GM12878 (cell line): Measurements from ENCODE around the gene DYNC1LI1. TPM values are rescaled to one million over a fixed set of nuclear protein-coding genes. Genes with fewer than 3 reads are reported as not detected.

Experiments used
- ATAC-seq: fragments of 200-7000 bp; cut with Tn5 transposase; 3 replicates; pipeline ENCODE4 v1.9.1; 2020; ENCODE audit warnings: mild to moderate bottlenecking, moderate library complexity
- BruUV-seq: library from RNA; stranded (reverse); fragments of 400-500 nt; replicated peaks from 2 replicates; lab custom pipeline; 2021; lab: Mats Ljungman, UMichigan
- CTCF ChIA-PET: fragments of 300-600 bp; sonication (Branson Sonifier 250); formaldehyde crosslinking; extraction: SDS; loops from one replicate; lab custom pipeline; 2021; ENCODE audit warnings: inconsistent platforms; lab: Yijun Ruan, JAX
- POLR2A ChIA-PET: fragments of 350-600 bp; formaldehyde crosslinking; extraction: SDS; loops from one replicate; lab custom pipeline; 2021; ENCODE audit warnings: inconsistent platforms; lab: Charles Lee
- RAD21 ChIA-PET: fragments of 300-600 bp; sonication (Branson Sonifier 250); formaldehyde crosslinking; loops from one replicate; lab custom pipeline; 2023; ENCODE audit warnings: antibody characterized with exemption; ENCODE audit not compliant: unreplicated experiment; lab: Charles Lee
- SMC1A ChIA-PET: fragments of 300-600 bp; sonication (Branson Sonifier 250); formaldehyde crosslinking; loops from one replicate; lab custom pipeline; 2023; ENCODE audit not compliant: unreplicated experiment, uncharacterized antibody; lab: Charles Lee
- DNase-seq: peaks from one replicate; pipeline ENCODE4 v3.0.0-alpha.2; 2011; ENCODE audit warnings: low read depth, low spot score
- FAIRE-seq: peaks from 3 replicates; lab custom pipeline; 2011; peaks lifted over from hg19 to GRCh38; lab: Jason Lieb, UNC
- H2AFZ ChIP-seq: 2 replicates; pipeline ENCODE4 v1.6.0; 2011; ENCODE audit warnings: low read depth, low read length, control low read depth; ENCODE audit not compliant: control insufficient read depth
- H3K27ac ChIP-seq: 2 replicates; pipeline ENCODE4 v1.5.1; 2011; ENCODE audit warnings: control low read depth; ENCODE audit not compliant: control insufficient read depth, insufficient read depth
- H3K27me3 ChIP-seq, 2 experiments: replicated peaks in 1 of 2; 2 replicates each; pipeline versions ENCODE4 v1.6.0 to v1.6.1; 2011; ENCODE audit warnings: low read length in 1 of 2; ENCODE audit not compliant: control insufficient read depth in 2 of 2, insufficient read depth in 2 of 2
- H3K36me3 ChIP-seq, 2 experiments: 2 replicates each; pipeline ENCODE4 v1.5.1; 2011; ENCODE audit warnings: low read length in 1 of 2; ENCODE audit not compliant: control insufficient read depth in 2 of 2, insufficient read depth in 2 of 2
- H3K4me1 ChIP-seq: 2 replicates; pipeline ENCODE4 v1.6.1; 2011; ENCODE audit warnings: mild to moderate bottlenecking, low read length, moderate library complexity, mixed read lengths; ENCODE audit not compliant: control insufficient read depth, insufficient read depth
- H3K4me2 ChIP-seq: 2 replicates; pipeline ENCODE4 v1.6.0; 2011; ENCODE audit warnings: control low read depth; ENCODE audit not compliant: control insufficient read depth, insufficient read depth
- H3K4me3 ChIP-seq: fragments of 200-600 bp; sonication (generic); 2 replicates; pipeline ENCODE4 v1.5.1; 2016
- H3K79me2 ChIP-seq: 2 replicates; pipeline ENCODE4 v1.6.0; 2011; ENCODE audit warnings: low read length; ENCODE audit not compliant: control insufficient read depth, insufficient read depth
- H3K9ac ChIP-seq: 2 replicates; pipeline ENCODE4 v1.8.0; 2011; ENCODE audit warnings: low read length, control low read depth, mixed read lengths; ENCODE audit not compliant: control insufficient read depth, insufficient read depth
- H3K9me3 ChIP-seq: replicated peaks from 3 replicates; pipeline ENCODE4 v1.5.1; 2011; ENCODE audit warnings: mild to moderate bottlenecking, low read length; ENCODE audit not compliant: control insufficient read depth, insufficient read depth
- H4K20me1 ChIP-seq: 2 replicates; pipeline ENCODE4 v1.6.0; 2011; ENCODE audit not compliant: control insufficient read depth, insufficient read depth
- BACH1 ChIP-seq: fragments of 450-650 bp; IDR thresholded peaks from 2 replicates; pipeline ENCODE4 v1.6.1; 2017; ENCODE audit warnings: mild to moderate bottlenecking, borderline replicate concordance
- BHLHE40 ChIP-seq, 2 experiments: fragments of 450-650 bp in 1 of 2; IDR thresholded peaks; 2 replicates each; pipeline ENCODE4 v1.6.1; 2011 to 2017; ENCODE audit warnings: low read depth in 2 of 2, borderline replicate concordance in 1 of 2, improper control_type of control experiment in 1 of 2, low read length in 1 of 2, mild to moderate bottlenecking in 1 of 2
- MLLT1 ChIP-seq: fragments of 450-650 bp; IDR thresholded peaks from 2 replicates; pipeline ENCODE4 v1.6.1; 2016; ENCODE audit warnings: mild to moderate bottlenecking
- SP1 ChIP-seq: IDR thresholded peaks from one replicate; pipeline ENCODE4 v1.6.1; 2011; ENCODE audit warnings: low read depth, low read length
- SREBF1 ChIP-seq: IDR thresholded peaks from 2 replicates; pipeline ENCODE4 v1.6.1; 2012; ENCODE audit warnings: mild to moderate bottlenecking, low read length
- TCF3 ChIP-seq: IDR thresholded peaks from 2 replicates; pipeline ENCODE4 v1.6.1; 2012; ENCODE audit warnings: low read depth, mild to moderate bottlenecking, low read length, borderline replicate concordance; ENCODE audit not compliant: insufficient read depth
- ZBTB40 ChIP-seq: fragments of 450-650 bp; IDR thresholded peaks from 2 replicates; pipeline ENCODE4 v1.6.1; 2016; ENCODE audit warnings: mild to moderate bottlenecking, moderate library complexity, borderline replicate concordance
- ZNF217 ChIP-seq: fragments of 450-650 bp; IDR thresholded peaks from 2 replicates; pipeline ENCODE4 v1.6.1; 2017; ENCODE audit warnings: antibody characterized with exemption, mild to moderate bottlenecking
- ZNF622 ChIP-seq: fragments of 450-650 bp; IDR thresholded peaks from 2 replicates; pipeline ENCODE4 v1.6.1; 2017; ENCODE audit warnings: mild to moderate bottlenecking, inconsistent platforms
- WGBS: methylation state at CpG from one replicate; pipeline ENCODE4 v1.1.6; 2016; ENCODE audit warnings: low lambda C conversion rate; ENCODE audit not compliant: insufficient replicate concordance, insufficient coverage; ENCODE audit errors: missing lambda C conversion rate; 5-methylcytosine and 5-hydroxymethylcytosine counted together
- in situ Hi-C: fragments of 300-500 bp; cut with MboI; formaldehyde crosslinking; loops from 9 replicates; pipeline ENCODE4 v1.14.3; 2018; ENCODE audit warnings: mixed read lengths
- intact Hi-C: fragments of 100-400 bp; cut with micrococcal nuclease; formaldehyde crosslinking; loops from one replicate; pipeline ENCODE4 v1.14.2; 2022; ENCODE audit not compliant: unreplicated experiment
- polyA plus RNA-seq, 11 experiments: library from polyadenylated mRNA; depleted of rRNA in 4 of 11; unstranded in 6 of 11; stranded (reverse) in 5 of 11; fragments of >200 nt; fragmentation: Nextera tagmentation in 4 of 11; fragmentation: Illumina TruSeq in 1 of 11; extraction: Ambion mirVana in 4 of 11; extraction: Trizol in 1 of 11; gene quantifications; 1 replicate in 1 of 11; 2 replicates in 10 of 11; pipeline versions ENCODE4 v1.2.1 to v1.2.3, GENCODE V29; 2011 to 2016; ENCODE audit warnings: inconsistent platforms in 2 of 11, missing spikeins in 2 of 11, low read depth in 1 of 11
- total RNA-seq, 4 experiments: library from RNA; depleted of rRNA in 3 of 4; stranded (reverse); fragments of >200 nt in 3 of 4; fragmentation: Illumina TruSeq in 1 of 4; extraction: Trizol in 1 of 4; gene quantifications; 2 replicates each; pipeline versions ENCODE4 v1.2.1 to v1.2.3, GENCODE V29; 2013 to 2021
- TF ChIP-seq, protein P1 (sequence below): IDR thresholded peaks from 2 replicates; pipeline ENCODE4 v1.6.1; 2011; ENCODE audit warnings: low read depth, low read length, improper control_type of control experiment, borderline replicate concordance
- TF ChIP-seq, protein P2 (sequence below): IDR thresholded peaks from 2 replicates; pipeline ENCODE4 v1.6.1; 2012; ENCODE audit warnings: low read depth, low read length, improper control_type of control experiment
- TF ChIP-seq, protein P3 (sequence below): fragments of 150-350 bp; IDR thresholded peaks from 2 replicates; pipeline ENCODE4 v1.6.1; 2014; ENCODE audit warnings: mild to moderate bottlenecking, low read depth, low read length
- TF ChIP-seq, protein P4 (sequence below): fragments of 450-650 bp; IDR thresholded peaks from 2 replicates; pipeline ENCODE4 v1.6.1; 2017; ENCODE audit warnings: low read depth, mild to moderate bottlenecking, moderate library complexity

The DYNC1LI1 gene
- total and polyA plus RNA-seq, 10 of the 15 experiments (the other 5 are each of a cell fraction or from before 2014, with no cell fraction given), result 11.5 to 51.7 (median 32.0) TPM

DNA sequence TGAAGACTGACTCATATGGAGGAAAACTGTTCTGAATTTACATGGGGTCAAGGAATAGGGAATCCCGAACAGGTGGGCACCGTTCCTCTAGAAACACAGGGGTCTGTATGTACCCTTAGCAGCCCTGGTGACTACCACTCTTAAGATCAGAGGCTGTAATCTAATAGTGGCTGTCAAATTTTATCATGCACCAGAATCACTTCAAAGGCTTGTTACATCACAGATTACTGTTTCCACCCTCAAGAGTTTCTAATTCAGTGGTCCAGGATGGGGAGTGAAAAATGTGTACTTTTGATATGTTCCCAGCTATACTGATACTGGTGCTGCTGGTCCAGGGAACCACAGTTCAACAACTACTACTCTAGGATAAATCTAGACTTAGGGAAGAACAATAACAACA, 27.9 kb downstream of the DYNC1LI1 start:
- no peaks in the 10 kb centered on the region; the same call in 1 of the 2 replicates for H3K4me1 ChIP-seq
- no peak overlapping the region for H3K27ac ChIP-seq
- no peaks in the 10 kb centered on the region for H4K20me1 ChIP-seq
- no peaks in the 10 kb centered on the region for H3K27me3 ChIP-seq
- no peak overlapping the region for H3K9ac ChIP-seq
- H3K9me3 ChIP-seq, result no peaks in the 10 kb centered on the region
- in situ Hi-C loops, result no loop called here
- ChIA-PET POLR2A (interaction anchor here (0.6 kb wide), 1 partner anchor 398 kb away, joined by 3 read pairs; no protein-coding TSS in a partner anchor), RAD21 (no interaction called here), SMC1A (no interaction called here), CTCF (interaction anchor here (1.1 kb wide), 1 partner anchor 589 kb away, joined by 4 read pairs; no protein-coding TSS in a partner anchor)
- H2AFZ ChIP-seq, result no peak overlapping the region
- no peak for ATAC-seq
- no peaks in the 10 kb centered on the region; a peak in 1 of 4 replicates for H3K36me3 ChIP-seq
- 100% methylated on average over 2 of the region's 2 CpGs for WGBS
- TSS peak; percentile 38 for BruUV-seq
- H3K4me2 ChIP-seq, result no peak overlapping the region
- FAIRE-seq, result peak; percentile 61
- intact Hi-C loops, result no loop called here
- H3K79me2 ChIP-seq, result no peaks in the 10 kb centered on the region
- no peak overlapping the region for H3K4me3 ChIP-seq
- DNase-seq, result no peak
- TF ChIP-seq, protein P1, sequence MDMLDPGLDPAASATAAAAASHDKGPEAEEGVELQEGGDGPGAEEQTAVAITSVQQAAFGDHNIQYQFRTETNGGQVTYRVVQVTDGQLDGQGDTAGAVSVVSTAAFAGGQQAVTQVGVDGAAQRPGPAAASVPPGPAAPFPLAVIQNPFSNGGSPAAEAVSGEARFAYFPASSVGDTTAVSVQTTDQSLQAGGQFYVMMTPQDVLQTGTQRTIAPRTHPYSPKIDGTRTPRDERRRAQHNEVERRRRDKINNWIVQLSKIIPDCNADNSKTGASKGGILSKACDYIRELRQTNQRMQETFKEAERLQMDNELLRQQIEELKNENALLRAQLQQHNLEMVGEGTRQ, result no peak
- TF ChIP-seq ZNF622 (no peak), SP1 (no peak), ZNF217 (no peak), TCF3 (no peak), BACH1 (no peak), BHLHE40 (IDR thresholded peaks at IDR 0.05; ENCODE audit: borderline replicate concordance in 1 of 2, low read depth in 2 of 2, low read length in 1 of 2) (no peak), ZBTB40 (no peak), MLLT1 (no peak), SREBF1 (no peak)
- TF ChIP-seq, protein P2, sequence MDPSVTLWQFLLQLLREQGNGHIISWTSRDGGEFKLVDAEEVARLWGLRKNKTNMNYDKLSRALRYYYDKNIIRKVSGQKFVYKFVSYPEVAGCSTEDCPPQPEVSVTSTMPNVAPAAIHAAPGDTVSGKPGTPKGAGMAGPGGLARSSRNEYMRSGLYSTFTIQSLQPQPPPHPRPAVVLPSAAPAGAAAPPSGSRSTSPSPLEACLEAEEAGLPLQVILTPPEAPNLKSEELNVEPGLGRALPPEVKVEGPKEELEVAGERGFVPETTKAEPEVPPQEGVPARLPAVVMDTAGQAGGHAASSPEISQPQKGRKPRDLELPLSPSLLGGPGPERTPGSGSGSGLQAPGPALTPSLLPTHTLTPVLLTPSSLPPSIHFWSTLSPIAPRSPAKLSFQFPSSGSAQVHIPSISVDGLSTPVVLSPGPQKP, result no peak
- TF ChIP-seq, protein P3, sequence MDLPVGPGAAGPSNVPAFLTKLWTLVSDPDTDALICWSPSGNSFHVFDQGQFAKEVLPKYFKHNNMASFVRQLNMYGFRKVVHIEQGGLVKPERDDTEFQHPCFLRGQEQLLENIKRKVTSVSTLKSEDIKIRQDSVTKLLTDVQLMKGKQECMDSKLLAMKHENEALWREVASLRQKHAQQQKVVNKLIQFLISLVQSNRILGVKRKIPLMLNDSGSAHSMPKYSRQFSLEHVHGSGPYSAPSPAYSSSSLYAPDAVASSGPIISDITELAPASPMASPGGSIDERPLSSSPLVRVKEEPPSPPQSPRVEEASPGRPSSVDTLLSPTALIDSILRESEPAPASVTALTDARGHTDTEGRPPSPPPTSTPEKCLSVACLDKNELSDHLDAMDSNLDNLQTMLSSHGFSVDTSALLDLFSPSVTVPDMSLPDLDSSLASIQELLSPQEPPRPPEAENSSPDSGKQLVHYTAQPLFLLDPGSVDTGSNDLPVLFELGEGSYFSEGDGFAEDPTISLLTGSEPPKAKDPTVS, result no peak
- TF ChIP-seq, protein P4, sequence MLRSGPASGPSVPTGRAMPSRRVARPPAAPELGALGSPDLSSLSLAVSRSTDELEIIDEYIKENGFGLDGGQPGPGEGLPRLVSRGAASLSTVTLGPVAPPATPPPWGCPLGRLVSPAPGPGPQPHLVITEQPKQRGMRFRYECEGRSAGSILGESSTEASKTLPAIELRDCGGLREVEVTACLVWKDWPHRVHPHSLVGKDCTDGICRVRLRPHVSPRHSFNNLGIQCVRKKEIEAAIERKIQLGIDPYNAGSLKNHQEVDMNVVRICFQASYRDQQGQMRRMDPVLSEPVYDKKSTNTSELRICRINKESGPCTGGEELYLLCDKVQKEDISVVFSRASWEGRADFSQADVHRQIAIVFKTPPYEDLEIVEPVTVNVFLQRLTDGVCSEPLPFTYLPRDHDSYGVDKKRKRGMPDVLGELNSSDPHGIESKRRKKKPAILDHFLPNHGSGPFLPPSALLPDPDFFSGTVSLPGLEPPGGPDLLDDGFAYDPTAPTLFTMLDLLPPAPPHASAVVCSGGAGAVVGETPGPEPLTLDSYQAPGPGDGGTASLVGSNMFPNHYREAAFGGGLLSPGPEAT, result no peak
